HG03064 (cell line): ENCODE data around the gene BLTP3B.
A peak's percentile ranks its signal among the peaks of the same experiment; 100 is the strongest.
"Not testable (repeated sequence)": the region's sequence is repeated elsewhere in the genome, so short reads cannot be mapped to it uniquely, and the experiment has no call there.

Experiments
- ATAC-seq: cut with Tn5 transposase; IDR thresholded peaks from one replicate; pipeline ENCODE4 v1.9.1; 2021; ENCODE audit warnings: low read depth; ENCODE audit not compliant: unreplicated experiment

The BLTP3B gene, protein sequence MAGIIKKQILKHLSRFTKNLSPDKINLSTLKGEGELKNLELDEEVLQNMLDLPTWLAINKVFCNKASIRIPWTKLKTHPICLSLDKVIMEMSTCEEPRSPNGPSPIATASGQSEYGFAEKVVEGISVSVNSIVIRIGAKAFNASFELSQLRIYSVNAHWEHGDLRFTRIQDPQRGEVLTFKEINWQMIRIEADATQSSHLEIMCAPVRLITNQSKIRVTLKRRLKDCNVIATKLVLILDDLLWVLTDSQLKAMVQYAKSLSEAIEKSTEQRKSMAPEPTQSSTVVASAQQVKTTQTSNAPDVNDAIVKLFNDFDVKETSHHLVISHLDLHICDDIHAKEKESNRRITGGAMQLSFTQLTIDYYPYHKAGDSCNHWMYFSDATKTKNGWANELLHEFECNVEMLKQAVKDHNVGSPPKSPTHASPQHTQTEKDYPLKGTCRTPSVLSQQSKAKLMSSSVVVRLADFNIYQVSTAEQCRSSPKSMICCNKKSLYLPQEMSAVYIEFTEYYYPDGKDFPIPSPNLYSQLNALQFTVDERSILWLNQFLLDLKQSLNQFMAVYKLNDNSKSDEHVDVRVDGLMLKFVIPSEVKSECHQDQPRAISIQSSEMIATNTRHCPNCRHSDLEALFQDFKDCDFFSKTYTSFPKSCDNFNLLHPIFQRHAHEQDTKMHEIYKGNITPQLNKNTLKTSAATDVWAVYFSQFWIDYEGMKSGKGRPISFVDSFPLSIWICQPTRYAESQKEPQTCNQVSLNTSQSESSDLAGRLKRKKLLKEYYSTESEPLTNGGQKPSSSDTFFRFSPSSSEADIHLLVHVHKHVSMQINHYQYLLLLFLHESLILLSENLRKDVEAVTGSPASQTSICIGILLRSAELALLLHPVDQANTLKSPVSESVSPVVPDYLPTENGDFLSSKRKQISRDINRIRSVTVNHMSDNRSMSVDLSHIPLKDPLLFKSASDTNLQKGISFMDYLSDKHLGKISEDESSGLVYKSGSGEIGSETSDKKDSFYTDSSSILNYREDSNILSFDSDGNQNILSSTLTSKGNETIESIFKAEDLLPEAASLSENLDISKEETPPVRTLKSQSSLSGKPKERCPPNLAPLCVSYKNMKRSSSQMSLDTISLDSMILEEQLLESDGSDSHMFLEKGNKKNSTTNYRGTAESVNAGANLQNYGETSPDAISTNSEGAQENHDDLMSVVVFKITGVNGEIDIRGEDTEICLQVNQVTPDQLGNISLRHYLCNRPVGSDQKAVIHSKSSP (N-terminal part only)

DNA sequence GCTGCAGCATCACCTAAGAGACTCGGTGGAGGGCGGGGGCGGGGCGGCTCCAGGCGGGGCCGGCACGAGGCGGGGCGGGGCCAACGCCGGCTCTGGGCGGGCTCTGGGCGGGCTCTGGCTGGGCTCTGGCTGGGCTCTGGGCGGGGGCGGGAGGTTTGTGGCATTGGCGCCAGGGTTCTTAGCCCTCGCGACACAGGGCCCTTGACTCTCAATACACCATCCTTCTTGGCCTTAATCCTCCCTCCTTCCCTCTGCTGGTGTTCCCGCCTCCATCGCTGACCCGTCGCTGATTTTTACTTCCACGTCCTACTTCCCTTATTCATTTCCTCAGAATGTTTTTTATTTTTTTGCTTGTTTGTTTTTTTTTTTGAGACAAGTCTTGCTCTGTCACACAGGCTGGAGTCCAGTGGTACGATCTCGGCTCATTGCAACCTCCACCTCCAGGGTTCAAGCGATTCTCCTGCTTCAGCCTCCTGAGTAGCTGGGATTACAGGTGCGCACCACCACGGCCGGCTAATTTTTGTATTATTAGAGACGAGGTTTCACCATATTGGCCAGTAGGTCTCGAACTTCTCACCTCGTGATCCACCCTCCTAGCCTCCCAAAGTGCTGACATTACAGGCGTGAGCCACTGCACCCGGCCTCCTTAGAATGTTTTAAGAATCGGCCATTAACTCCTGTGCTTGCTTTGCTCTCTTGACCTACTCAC, at the start of gene BLTP3B:
TSS of gene BLTP3B (minus strand) at position 24 of the 709 bp plus-strand sequence. CDS start 239 bp downstream, outside the sequence.
- ATAC-seq = peak; percentile 71

DNA sequence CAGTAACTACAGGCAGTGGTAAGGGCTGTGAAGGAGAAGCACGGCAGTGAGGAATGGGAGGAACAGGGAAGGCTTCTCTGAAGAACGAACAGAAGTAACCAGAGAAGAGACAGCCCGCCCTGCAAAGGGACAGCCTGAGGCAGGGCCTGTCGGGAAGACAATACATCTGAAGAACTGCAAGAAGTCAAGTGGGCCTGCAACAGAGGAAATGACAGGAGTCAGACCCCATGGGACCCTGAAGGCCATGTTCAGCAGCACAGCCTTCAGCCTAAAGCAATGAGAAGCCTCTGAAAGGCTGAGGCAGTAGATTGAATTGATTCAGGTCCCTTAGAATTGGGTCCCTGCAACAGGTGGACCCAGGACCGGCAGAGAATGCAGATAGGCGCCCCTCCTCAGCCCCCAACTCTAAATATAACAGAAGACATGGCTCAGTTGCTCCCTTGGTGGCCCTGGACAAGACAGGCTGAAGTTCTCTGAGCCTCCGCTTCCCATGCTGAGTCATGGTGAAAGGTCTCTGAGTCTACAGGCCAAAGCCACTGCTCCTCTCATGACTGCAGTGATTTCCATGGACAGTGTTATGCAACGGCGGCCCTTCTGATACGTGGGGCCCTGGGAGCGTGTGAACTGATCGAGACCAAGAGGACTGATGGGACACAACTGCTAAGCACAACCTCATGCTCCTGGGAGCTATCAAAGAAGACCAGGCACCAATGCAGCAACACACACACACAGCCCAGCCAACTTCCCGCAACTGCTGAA, 47.1 kb upstream of the BLTP3B start:
- ATAC-seq = no peak

DNA sequence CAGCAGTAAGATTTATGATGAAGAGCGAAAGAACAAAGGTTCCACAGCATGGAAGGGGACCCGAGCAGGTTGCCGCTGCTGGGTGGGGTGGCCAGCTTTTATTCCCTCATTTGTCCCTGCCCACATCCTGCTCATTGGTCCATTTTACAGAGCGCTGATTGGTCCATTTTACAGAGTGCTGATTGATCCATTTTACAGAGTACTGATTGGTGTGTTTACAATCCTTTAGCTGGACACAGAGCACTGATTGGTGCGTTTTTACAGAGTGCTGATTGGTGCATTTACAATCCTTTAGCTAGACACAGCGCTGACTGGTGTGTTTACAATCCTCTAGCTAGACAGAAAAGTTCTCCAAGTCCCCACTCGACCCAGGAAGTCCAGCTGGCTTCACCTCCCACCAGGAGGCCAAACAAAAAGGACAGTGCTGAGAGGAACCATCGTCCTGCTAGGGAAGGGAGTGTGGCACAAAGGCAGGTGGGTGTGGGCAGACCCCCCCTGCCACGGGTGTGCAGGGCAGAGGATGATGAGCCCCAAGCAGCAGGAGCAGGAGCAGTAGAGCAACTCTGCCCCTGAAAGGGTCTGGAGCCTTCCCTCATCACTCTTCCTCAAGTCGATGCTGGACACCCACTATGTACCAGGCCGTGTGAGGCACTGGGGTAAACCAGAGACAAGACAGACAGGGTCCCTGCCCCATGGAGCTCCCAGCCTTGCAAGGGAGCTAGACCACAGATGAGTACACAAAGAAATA, 46.4 kb upstream of the BLTP3B start:
- ATAC-seq = not testable (repeated sequence)

DNA sequence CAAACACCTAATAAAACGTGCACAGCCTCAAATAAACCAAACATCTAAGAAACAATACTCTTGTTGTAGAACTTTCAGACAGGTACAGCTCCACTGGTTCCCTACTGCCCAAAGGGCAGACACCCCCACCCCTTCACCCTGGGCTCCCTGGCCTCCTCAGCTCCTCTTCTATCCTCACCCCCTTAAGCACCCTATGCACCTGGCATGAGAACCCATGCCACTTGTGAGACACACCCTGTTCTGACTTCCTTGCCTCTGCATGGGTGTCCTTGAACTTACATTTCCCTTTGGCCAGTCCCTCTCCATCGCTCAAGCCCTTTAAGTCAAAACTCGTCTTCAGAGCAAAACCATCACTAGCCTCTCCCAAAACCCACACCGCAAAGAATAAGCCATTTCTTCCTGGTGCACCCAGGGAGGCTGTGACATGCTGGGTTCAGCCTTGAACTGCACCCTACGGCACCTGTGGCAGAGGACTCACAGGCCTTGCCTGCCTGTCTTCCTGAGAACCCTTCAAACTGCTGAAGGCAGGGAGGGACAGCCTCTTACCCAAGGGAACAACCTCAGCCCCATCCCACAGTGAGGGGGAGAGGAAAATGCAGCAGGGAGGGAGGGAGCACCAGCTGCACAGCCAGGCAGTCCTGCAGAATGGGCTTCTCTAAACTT, 45.3 kb upstream of the BLTP3B start:
- ATAC-seq = no peak

DNA sequence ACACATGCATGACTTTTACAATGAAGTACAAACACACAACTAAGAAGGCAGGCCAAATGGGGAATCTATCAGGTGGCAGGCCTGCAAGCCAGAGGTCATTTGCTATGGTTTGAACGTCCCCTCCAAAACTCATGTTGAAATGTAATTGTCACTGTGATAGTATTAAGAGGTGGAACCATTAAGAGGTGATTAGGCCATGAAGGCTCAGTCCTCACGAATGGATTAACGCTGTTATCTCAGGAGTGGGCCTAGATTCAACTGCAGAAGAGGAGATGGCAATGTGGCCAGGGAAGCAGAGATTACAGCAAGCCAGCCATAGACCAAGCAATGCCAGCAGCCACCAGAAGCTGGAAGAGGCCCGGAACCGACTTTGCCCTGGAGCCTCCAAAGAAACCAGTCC, 44.4 kb upstream of the BLTP3B start:
- ATAC-seq = no peak

DNA sequence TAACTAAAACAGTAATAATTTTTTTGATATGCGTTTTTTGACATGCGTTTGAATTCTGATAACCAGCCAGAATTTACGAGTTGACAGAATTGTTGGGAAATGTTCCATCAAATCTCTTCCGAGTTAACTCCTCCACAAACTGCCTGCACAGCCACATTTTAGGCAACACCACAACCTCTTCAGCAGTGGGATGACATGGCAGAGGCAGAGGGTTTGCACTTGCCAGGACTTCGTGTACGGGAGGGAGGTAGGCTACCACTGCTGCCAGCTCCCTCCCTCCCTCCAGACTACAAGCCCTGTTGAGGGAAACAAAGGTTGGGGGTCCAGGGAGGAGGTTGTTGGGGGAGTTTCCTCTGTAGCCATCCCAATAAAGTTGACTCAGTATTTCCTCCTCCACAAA, 43.4 kb upstream of the BLTP3B start:
- no peak for ATAC-seq

DNA sequence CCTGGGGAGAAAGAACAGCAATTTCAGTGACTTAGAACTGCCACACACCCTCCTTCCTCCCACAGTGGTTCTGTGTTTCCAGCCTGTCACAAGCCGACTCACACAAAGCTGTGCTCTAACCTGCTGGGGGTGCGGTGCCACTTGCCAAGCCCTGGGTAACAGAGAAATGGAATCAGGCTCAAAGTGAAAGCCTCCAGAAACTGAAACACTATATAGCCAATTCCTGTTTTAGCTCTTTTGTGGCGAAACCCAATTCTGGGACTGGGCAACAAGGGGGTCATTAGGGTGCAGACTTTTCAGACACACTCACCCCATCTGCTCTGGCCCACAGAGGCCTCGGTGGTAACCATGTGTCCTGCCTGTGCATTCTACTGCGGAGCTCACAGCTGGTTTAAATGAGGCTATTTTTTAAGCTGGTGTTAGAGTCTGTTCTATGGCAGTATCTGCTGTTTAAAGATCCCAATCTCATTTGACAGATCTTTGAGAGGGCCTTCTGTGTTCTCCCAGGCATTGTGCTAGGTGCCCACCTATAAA, 42.8 kb upstream of the BLTP3B start:
- ATAC-seq = peak; percentile 75

DNA sequence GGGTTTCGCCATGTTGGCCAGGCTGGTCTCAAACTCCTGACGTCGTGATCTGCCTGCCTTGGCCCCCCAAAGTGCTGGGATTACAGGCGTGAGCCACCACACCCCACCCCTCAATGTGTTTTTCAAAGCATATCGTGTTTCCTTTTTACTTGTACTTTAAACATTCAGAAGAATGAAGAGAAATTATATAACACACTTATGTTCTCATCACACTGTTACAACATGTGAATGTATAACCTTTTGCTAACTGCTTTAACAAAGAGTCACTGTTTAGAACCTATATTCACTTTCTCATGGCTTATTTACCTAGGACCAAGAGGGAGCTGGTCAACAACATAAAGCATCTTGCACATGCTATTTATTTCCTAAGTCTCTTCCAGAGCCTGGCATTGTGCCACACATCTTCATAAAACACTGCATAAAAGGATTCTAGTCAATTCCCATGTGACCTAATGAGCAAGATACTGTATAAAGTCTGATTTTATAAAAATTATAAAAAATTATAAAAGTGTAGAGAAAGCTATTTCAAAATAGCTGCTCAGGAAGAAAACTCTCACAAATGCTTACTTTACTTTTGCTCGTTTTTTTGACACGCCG, 42.0 kb upstream of the BLTP3B start:
- no peak for ATAC-seq

DNA sequence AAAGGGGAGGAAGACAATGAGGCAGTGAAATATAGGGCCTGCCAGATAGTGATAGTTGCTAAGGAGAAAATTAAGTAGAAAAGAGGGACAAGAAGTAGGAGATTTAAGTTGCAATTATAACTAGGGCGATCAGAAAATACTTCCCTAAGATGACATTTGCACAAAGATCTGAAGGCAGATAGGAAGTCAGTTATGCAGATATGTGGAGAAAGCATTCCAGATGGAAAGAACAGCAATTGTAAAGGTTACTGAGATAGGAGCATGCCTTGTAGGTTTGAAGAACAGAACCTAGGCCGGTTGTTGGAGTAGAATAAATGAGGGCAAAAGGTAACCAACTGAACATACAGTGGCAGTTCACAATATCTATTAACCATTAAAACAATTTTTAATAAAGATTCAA, 36.6 kb upstream of the BLTP3B start:
- no peak for ATAC-seq

DNA sequence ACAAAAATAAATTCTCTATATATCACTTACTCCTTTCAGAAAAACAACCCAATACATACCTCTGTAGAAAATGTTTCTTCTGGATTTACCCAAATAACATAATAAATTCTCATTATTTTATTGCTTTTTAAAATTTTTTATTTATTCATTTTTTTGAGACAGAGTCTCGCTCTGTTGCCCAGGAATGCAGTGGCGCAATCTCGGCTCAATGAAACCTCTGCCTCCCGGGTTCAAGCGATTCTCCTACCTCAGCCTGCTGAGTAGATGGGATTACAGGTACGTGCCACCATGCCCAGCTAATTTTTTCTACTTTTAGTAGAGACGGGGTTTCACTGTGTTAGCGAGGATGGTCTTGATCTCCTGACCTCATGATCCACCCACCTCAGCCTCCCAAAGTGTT, 33.8 kb upstream of the BLTP3B start:
- ATAC-seq = not testable (repeated sequence)

DNA sequence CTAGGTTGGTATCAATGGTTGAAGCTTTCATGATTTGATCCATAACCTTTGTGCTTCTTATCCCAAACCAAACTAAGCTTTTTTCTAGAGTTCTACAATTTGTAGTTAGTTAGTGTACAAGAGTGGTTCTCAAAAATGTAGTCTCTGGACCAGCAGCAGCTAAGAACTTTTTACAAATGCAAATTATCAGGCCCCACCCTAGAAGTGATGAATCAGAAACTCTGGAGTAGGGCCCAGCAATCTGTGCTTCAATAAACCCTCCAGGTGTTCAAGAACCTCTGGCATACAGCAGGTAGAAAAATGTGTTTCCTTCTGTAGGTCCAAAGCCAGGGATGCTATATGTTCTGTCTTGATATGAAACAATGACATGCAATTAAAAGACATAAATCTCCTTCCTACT, 31.8 kb upstream of the BLTP3B start:
- ATAC-seq = no peak

DNA sequence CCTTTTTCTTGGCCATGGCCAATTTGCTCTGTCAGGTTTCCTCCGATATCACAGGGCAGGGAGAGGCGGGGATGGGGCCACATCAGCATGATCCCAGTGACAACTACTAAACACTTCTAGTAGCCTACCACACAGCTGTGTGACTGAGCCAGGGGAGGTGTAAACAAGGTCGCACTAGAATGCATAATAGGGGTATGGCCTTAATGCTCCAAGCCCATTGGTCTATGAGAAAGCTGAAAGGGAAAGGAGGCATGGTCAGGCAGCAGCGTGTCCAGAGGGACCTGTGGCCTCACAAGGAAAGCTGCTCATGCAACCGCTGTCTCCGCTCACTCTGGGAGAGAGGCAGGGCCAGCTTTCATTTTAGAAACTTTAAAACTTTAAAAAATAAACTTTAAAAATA, 30.4 kb upstream of the BLTP3B start:
- ATAC-seq = no peak

DNA sequence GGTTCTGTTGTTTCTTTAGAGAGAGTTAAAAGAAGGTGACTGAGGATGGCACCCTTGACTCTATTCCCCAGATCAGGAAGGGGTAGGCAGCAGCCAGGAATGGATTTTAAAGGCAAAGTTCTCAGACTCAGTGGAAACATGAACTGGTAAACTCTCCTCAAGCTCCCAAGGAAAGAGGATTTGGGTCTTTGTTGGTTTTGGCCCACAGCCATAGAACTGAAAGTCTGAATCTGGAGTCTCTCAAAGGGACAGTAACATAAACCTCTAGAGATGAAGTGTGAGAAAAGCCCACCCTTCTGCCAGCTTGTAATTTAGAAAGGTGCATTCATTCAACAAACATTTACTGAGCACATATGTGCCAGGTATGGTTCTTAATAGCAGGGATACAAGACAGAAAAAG, 28.6 kb upstream of the BLTP3B start:
- no peak for ATAC-seq

DNA sequence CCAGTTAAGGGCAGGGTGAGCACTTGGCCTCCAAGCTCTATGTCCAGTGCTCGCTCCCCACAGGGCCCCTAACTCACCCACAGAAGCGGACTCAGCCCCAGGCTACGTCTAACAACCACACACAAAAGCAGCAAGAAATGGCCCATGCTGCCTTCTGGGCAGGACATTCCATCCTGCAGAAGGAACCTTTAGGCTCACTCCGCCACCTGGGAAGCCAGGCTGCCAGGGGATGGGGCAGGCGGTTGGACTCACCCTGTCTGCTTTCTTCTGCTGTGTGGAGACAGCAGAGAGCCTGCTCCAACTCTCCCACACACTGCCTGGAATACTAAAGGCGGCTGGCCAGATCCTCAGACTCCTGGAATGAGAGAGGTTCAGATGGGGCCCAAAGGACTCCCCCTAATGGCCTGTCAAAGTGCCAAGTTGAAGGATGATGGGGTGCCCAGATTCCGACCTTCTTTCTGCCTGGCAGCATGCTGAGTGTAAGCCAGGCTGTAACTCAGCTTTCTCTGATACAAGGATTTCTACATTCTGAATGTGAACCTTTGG, 27.7 kb upstream of the BLTP3B start:
- ATAC-seq = no peak

DNA sequence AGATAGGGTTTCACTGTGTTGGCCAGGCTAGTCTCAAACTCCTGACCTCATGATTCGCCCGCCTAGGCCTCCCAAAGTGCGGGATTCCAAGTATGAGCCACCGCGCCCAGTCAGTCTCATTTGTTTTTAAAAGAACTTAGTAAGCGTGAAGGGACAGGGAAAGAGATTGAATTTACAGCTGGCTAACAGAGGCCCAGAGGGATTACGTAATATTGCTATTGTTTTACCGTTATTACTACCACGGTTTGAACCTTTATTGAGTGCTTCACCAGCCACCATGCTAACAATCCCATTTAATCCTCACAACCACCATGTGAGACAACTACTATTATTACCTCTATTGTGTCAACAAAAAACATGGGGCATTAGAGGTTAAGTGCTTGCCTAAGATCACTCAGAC, 26.7 kb upstream of the BLTP3B start:
- no peak for ATAC-seq

DNA sequence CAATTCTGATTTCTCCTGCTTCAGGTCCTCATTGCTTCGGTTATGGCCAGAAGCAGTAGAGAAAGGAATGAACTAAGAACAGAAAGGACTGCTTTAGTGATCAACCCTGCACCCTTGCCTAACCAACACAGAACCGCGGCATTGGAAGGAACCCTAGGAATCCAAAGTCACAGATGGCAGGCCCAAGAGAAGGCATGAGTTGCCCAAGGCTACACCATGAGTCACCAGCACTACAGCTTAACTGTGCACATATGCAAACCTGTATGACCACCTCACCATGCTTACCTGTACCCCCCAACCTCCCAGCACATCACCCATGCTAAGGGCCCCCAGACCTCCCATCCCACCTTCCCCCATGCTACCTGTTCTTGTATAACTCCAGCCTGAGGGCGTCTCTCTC, 25.9 kb upstream of the BLTP3B start:
- no peak for ATAC-seq

DNA sequence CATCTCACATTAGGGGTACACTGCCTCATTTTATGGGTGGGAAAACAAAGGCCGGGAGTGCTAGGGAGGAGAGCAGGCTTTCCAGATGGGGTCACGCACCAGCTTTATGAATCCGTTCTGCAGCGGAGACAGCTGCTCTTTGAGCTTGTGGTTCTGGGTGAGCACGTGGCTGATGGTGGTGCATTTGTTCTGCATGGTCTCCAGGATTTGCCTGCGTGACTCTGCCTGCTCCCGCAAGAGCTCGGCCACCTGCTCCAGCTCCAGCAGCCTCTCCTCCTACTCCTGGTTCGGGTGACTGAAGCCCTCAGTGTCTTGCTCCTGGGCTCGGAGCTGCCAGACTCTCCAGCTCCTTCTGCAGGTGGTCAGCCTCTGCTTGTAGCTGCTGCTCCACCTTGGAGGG, 23.6 kb upstream of the BLTP3B start:
- ATAC-seq = no peak
